H1 (cell line): ENCODE measurements around the gene HDAC10. TPM values are rescaled to one million over a fixed set of nuclear protein-coding genes. Genes with fewer than 3 reads are reported as not detected.
A peak's percentile ranks its signal among the peaks of the same experiment; 100 is the strongest.

Experiments used
- CTCF ChIA-PET: fragments of 300-600 bp; sonication (Branson Sonifier 250); formaldehyde crosslinking; loops from one replicate; lab custom pipeline; 2021; ENCODE audit not compliant: partially characterized antibody; lab: Charles Lee
- POLR2A ChIA-PET: fragments of 300-600 bp; sonication (Branson Sonifier 250); formaldehyde crosslinking; loops from one replicate; lab custom pipeline; 2021; ENCODE audit warnings: inconsistent platforms; ENCODE audit not compliant: partially characterized antibody; lab: Charles Lee
- DNase-seq, 2 experiments: peaks; one replicate each; pipeline versions ENCODE4 v3.0.0 to v3.0.0-alpha.2; 2010 to 2022; ENCODE audit warnings: low spot score in 2 of 2, low read depth in 1 of 2, mixed read lengths in 1 of 2
- FAIRE-seq: peaks from 2 replicates; lab custom pipeline; 2011; peaks lifted over from hg19 to GRCh38; lab: Jason Lieb, UNC
- H2AFZ ChIP-seq: 2 replicates; pipeline ENCODE4 v1.8.1; 2012; ENCODE audit warnings: low read length, inconsistent platforms
- H2AK5ac ChIP-seq: 2 replicates; pipeline ENCODE4 v1.6.1; 2013; ENCODE audit warnings: low read depth, low read length
- H2BK120ac ChIP-seq: replicated peaks from 2 replicates; pipeline ENCODE3; 2013; ENCODE audit warnings: low read depth, low read length, inconsistent platforms
- H2BK12ac ChIP-seq: 2 replicates; pipeline ENCODE4 v1.6.1; 2013; ENCODE audit warnings: low read depth, low read length
- H2BK15ac ChIP-seq: 2 replicates; pipeline ENCODE4 v1.6.1; 2013; ENCODE audit warnings: low read length
- H2BK20ac ChIP-seq: 2 replicates; pipeline ENCODE4 v1.6.1; 2013; ENCODE audit warnings: low read length
- H2BK5ac ChIP-seq: 2 replicates; pipeline ENCODE4 v1.6.1; 2013; ENCODE audit warnings: low read depth, low read length
- H3K14ac ChIP-seq: 2 replicates; pipeline ENCODE4 v1.6.1; 2013; ENCODE audit warnings: inconsistent platforms; ENCODE audit not compliant: insufficient read length
- H3K18ac ChIP-seq: 2 replicates; pipeline ENCODE4 v1.6.1; 2013; ENCODE audit warnings: low read length; ENCODE audit errors: extremely low read depth
- H3K23ac ChIP-seq: 2 replicates; pipeline ENCODE4 v1.6.1; 2013; ENCODE audit warnings: inconsistent platforms; ENCODE audit not compliant: insufficient read length
- H3K23me2 ChIP-seq: 2 replicates; pipeline ENCODE4 v1.6.1; 2013; ENCODE audit warnings: low read depth, low read length
- H3K27ac ChIP-seq: 2 replicates; pipeline ENCODE4 v1.6.1; 2011; ENCODE audit warnings: low read depth, low read length, inconsistent platforms
- H3K27me3 ChIP-seq, 4 experiments: replicated peaks in 1 of 4; 1 replicate in 1 of 4; 2 replicates in 3 of 4; pipeline versions ENCODE4 v1.6.1 to v1.8.1; 2011 to 2013; ENCODE audit warnings: low read length in 3 of 4, mild to moderate bottlenecking in 3 of 4, inconsistent platforms in 2 of 4, mixed read lengths in 2 of 4, moderate library complexity in 1 of 4; ENCODE audit not compliant: control insufficient read depth in 3 of 4, insufficient read depth in 3 of 4; ENCODE audit errors: extremely low read depth in 1 of 4
- H3K36me3 ChIP-seq, 4 experiments: 2 replicates each; pipeline versions ENCODE4 v1.6.1 to v1.8.1; 2011 to 2013; ENCODE audit warnings: mild to moderate bottlenecking in 4 of 4, low read length in 3 of 4, moderate library complexity in 2 of 4, control low read depth in 1 of 4, inconsistent platforms in 1 of 4; ENCODE audit not compliant: insufficient read depth in 4 of 4, control insufficient read depth in 2 of 4
- H3K4ac ChIP-seq: replicated peaks from 2 replicates; pipeline ENCODE3; 2013; ENCODE audit warnings: low read length, low read depth, mixed read lengths, inconsistent platforms; ENCODE audit not compliant: insufficient read length
- H3K4me1 ChIP-seq, 4 experiments: replicated peaks in 1 of 4; 1 replicate in 1 of 4; 2 replicates in 3 of 4; pipeline versions ENCODE4 v1.6.1 to v1.8.1; 2011 to 2013; ENCODE audit warnings: low read length in 3 of 4, inconsistent platforms in 2 of 4, mixed read lengths in 1 of 4; ENCODE audit not compliant: insufficient read depth in 4 of 4, control insufficient read depth in 3 of 4
- H3K4me2 ChIP-seq, 2 experiments: 2 replicates each; pipeline versions ENCODE4 v1.6.1 to v1.8.1; 2011 to 2013; ENCODE audit warnings: low read depth in 2 of 2, low read length in 2 of 2, control low read depth in 1 of 2, inconsistent platforms in 1 of 2, mild to moderate bottlenecking in 1 of 2; ENCODE audit not compliant: insufficient read depth in 1 of 2
- H3K4me3 ChIP-seq, 4 experiments: fragments of 200-600, 300-600 bp in 1 of 4; sonication (generic), shearing (Covaris generic), sonication (Bioruptor Twin) in 1 of 4; 2 replicates each; pipeline versions ENCODE4 v1.5.1 to v1.8.1; 2011 to 2016; ENCODE audit warnings: low read length in 4 of 4, low read depth in 3 of 4, control low read depth in 2 of 4, inconsistent platforms in 2 of 4, mild to moderate bottlenecking in 2 of 4, mixed read lengths in 1 of 4, moderate library complexity in 1 of 4; ENCODE audit not compliant: insufficient read depth in 2 of 4; ENCODE audit errors: extremely low read depth in 1 of 4
- H3K56ac ChIP-seq: replicated peaks from 2 replicates; pipeline ENCODE3; 2013; ENCODE audit warnings: low read depth, mild to moderate bottlenecking, mixed read lengths, low read length, inconsistent platforms; ENCODE audit not compliant: insufficient read length
- H3K79me1 ChIP-seq: 2 replicates; pipeline ENCODE4 v1.6.1; 2013; ENCODE audit warnings: low read depth, low read length, control low read depth
- H3K79me2 ChIP-seq, 2 experiments: 2 replicates each; pipeline versions ENCODE4 v1.6.1 to v1.8.1; 2012 to 2013; ENCODE audit warnings: low read length in 2 of 2, mild to moderate bottlenecking in 2 of 2, inconsistent platforms in 1 of 2; ENCODE audit not compliant: insufficient read depth in 2 of 2, control insufficient read depth in 1 of 2
- H3K9ac ChIP-seq, 4 experiments: replicated peaks in 1 of 4; 1 replicate in 1 of 4; 2 replicates in 3 of 4; pipeline versions ENCODE4 v1.6.1 to v1.8.1; 2011 to 2013; ENCODE audit warnings: low read depth in 3 of 4, low read length in 3 of 4, control low read depth in 2 of 4, mild to moderate bottlenecking in 2 of 4, moderate library complexity in 2 of 4, inconsistent platforms in 1 of 4; ENCODE audit errors: extremely low read depth in 1 of 4
- H3K9me3 ChIP-seq, 2 experiments: 2 replicates each; pipeline versions ENCODE4 v1.6.1 to v1.8.1; 2012 to 2013; ENCODE audit warnings: mild to moderate bottlenecking in 2 of 2, moderate library complexity in 2 of 2, control low read depth in 1 of 2, inconsistent platforms in 1 of 2, low read depth in 1 of 2, low read length in 1 of 2, mixed read lengths in 1 of 2; ENCODE audit not compliant: insufficient read depth in 2 of 2
- H4K20me1 ChIP-seq, 2 experiments: replicated peaks in 1 of 2; 2 replicates each; pipeline versions ENCODE3 to v1.8.1; 2011 to 2013; ENCODE audit warnings: inconsistent platforms in 2 of 2, low read length in 2 of 2, mild to moderate bottlenecking in 1 of 2; ENCODE audit not compliant: insufficient read depth in 2 of 2, control insufficient read depth in 1 of 2
- H4K5ac ChIP-seq: 2 replicates; pipeline ENCODE4 v1.6.1; 2013; ENCODE audit warnings: low read length, low read depth, mixed read lengths, inconsistent platforms; ENCODE audit not compliant: insufficient read length
- H4K8ac ChIP-seq: 2 replicates; pipeline ENCODE4 v1.8.0; 2013; ENCODE audit warnings: mild to moderate bottlenecking, moderate library complexity, low read length, inconsistent platforms; ENCODE audit not compliant: insufficient read depth; ENCODE audit errors: extremely low read depth
- H4K91ac ChIP-seq: replicated peaks from 2 replicates; pipeline ENCODE3; 2013; ENCODE audit warnings: low read length, mixed read lengths, inconsistent platforms; ENCODE audit not compliant: insufficient read length
- EGR1 ChIP-seq: IDR thresholded peaks from 2 replicates; pipeline ENCODE4 v1.6.1; 2011; ENCODE audit warnings: low read depth, low read length, borderline replicate concordance
- FOSL1 ChIP-seq: IDR thresholded peaks from 2 replicates; pipeline ENCODE4 v1.6.1; 2011; ENCODE audit warnings: mild to moderate bottlenecking, low read depth, low read length, moderate library complexity; ENCODE audit not compliant: insufficient read depth
- KDM4A ChIP-seq: IDR thresholded peaks from one replicate; pipeline ENCODE4 v1.7.1; 2012; ENCODE audit warnings: low read depth, mild to moderate bottlenecking, moderate library complexity, low read length, inconsistent platforms; ENCODE audit not compliant: severe bottlenecking
- PHF8 ChIP-seq: fragments of 200-600 bp; sonication (generic); conservative IDR thresholded peaks from 2 replicates; pipeline ENCODE4 v1.7.1; 2012; ENCODE audit warnings: low read depth, mild to moderate bottlenecking, inconsistent platforms, low read length, moderate library complexity
- RFX5 ChIP-seq: IDR thresholded peaks from 2 replicates; pipeline ENCODE4 v1.6.1; 2011; ENCODE audit warnings: low read depth, low read length, improper control_type of control experiment, borderline replicate concordance
- WGBS, 2 experiments: shearing (Covaris generic) in 1 of 2; methylation state at CpG; one replicate each; pipeline versions ENCODE4 v1.1.6 to v1.1.7; 2013 to 2015; ENCODE audit warnings: low lambda C conversion rate in 2 of 2, mixed read lengths in 2 of 2, inconsistent platforms in 1 of 2, low coverage in 1 of 2, missing lambda C conversion rate in 1 of 2; ENCODE audit not compliant: insufficient replicate concordance in 2 of 2, insufficient coverage in 1 of 2, insufficient read length in 1 of 2; ENCODE audit errors: extremely low coverage in 1 of 2, missing lambda C conversion rate in 1 of 2; 5-methylcytosine and 5-hydroxymethylcytosine counted together
- polyA plus RNA-seq, 7 experiments: library from polyadenylated mRNA; depleted of rRNA in 3 of 7; stranded (reverse) in 5 of 7; unstranded in 2 of 7; fragments of >200 nt in 5 of 7; fragments of 200-250 nt in 2 of 7; gene quantifications; 1 replicate in 5 of 7; 2 replicates in 1 of 7; 4 replicates in 1 of 7; pipeline versions ENCODE4 v1.2.1 to v1.2.3, GENCODE V29; 2011 to 2013; ENCODE audit warnings: missing spikeins in 2 of 7, mixed read lengths in 2 of 7
- total RNA-seq: library from RNA; stranded (reverse); fragmentation: NEBNext Ultra II Directional; extraction: Animal tissue kit (Norgen Biotek cat#: 25700); gene quantifications from 2 replicates; pipeline ENCODE4 v1.2.1, GENCODE V29; 2021
- TF ChIP-seq, protein P1 (sequence below): IDR thresholded peaks from 2 replicates; pipeline ENCODE4 v1.6.1; 2011; ENCODE audit warnings: low read depth, mild to moderate bottlenecking, low read length; ENCODE audit not compliant: insufficient read depth

Gene HDAC10
- total and polyA plus RNA-seq, 2 of the 8 experiments (the other 6 are each of a cell fraction or from before 2014, with no cell fraction given), result 11.2 to 26.4 TPM

DNA sequence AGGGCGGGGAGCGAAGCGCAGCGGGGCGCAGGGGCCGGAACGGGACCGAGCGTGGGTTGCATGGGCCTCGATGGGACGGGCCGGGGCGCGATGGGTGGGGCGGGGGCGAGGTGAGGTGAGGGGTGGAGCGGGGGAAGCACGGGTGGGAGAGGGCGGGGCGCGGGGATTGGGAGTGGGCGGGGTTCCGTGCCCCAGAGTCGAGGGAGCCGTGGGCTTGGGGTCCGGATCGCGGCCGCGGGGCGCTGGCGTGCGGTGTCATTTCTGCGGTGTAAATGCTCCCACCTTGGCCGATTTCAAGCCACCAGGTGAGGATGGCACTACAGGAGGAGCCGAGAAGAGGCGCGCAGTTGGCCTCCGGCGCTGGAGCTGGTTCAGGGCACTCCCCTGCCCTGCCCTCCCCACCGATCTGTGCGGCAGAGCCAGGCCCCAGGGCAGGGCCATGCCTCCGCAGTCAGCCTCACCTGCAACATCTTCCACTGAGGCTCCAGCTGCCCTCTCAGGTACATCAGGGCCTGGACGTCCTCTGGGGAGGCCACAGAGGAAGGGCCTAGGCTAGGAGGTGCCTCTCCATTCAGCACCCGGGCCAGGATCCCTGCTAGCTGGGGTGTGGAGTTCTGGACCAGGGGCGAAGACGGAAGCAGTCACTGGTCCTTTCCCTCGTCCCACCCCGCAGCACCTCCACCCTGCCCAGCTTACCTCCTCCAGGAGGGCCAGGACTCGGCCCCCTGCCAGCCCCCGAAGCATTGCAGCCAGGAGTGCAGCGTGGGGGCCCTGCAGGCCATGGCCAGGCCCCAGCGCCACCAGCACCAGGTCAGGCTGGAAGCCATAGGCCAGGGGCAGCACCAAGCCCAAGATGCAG lies 5.6 kb downstream of the HDAC10 start:
- peak overlapping the region; percentile 70 for H3K27ac ChIP-seq
- peaks cover 0 to 27% (median 20%) of the 10 kb centered on the region in 4 experiments; a peak in 6 of 7 replicates for H3K4me1 ChIP-seq
- peak overlapping the region; percentile 95 for H3K18ac ChIP-seq
- peaks cover 15% of the 10 kb centered on the region for H3K79me1 ChIP-seq
- H3K23ac ChIP-seq, result no peak overlapping the region
- FAIRE-seq (no peak), DNase-seq (no peak)
- H4K20me1 ChIP-seq, result peaks cover 2 to 23% of the 10 kb centered on the region in 2 experiments
- H3K9ac ChIP-seq, result peak overlapping the region; percentile 68 to 82 (median 78); a peak in 6 of 7 replicates
- no peak overlapping the region; the same call in 1 of the 2 replicates for H2BK12ac ChIP-seq
- peaks cover 14% of the 10 kb centered on the region for H3K23me2 ChIP-seq
- TF ChIP-seq PHF8 (no peak), KDM4A (no peak), FOSL1 (no peak), EGR1 (no peak), RFX5 (no peak)
- TF ChIP-seq, protein P1, sequence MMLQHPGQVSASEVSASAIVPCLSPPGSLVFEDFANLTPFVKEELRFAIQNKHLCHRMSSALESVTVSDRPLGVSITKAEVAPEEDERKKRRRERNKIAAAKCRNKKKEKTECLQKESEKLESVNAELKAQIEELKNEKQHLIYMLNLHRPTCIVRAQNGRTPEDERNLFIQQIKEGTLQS, result no peak
- H2BK20ac ChIP-seq, result no peak overlapping the region
- H2BK5ac ChIP-seq, result peak overlapping the region; percentile 89
- peak overlapping the region; percentile 87 to 96 (median 90) for H3K4me3 ChIP-seq
- H3K4me2 ChIP-seq, result peak overlapping the region; percentile 92 to 97
- no peak overlapping the region for H2BK120ac ChIP-seq
- WGBS, 2 experiments, result 41% methylated on average over 19 of the region's 53 CpGs; no CpG with 5 or more reads in 1 of the 2 experiments
- no peak overlapping the region; the same call in 1 of the 2 replicates for H2AK5ac ChIP-seq
- POLR2A ChIA-PET, result interaction anchor here (1.2 to 1.6 kb wide), 5 partner anchors 9 to 197 kb away, joined by 3 to 5 read pairs (median 3); partner anchors contain the start of gene SELENOO
- H3K14ac ChIP-seq, result no peak overlapping the region
- no peaks in the 10 kb centered on the region for H3K9me3 ChIP-seq
- peak overlapping the region; percentile 84 for H4K8ac ChIP-seq
- peak overlapping the region; percentile 87 for H4K5ac ChIP-seq
- CTCF ChIA-PET, result interaction anchor here (0.9 kb wide), 1 partner anchor 96 kb away, joined by 3 read pairs; no protein-coding TSS in a partner anchor
- no peak overlapping the region for H2BK15ac ChIP-seq
- no peaks in the 10 kb centered on the region for H3K27me3 ChIP-seq
- H3K4ac ChIP-seq, result peak overlapping the region; percentile 87
- no peak overlapping the region for H2AFZ ChIP-seq
- H3K56ac ChIP-seq, result no peak overlapping the region
- no peaks in the 10 kb centered on the region for H3K36me3 ChIP-seq
- peak overlapping the region; percentile 91 for H4K91ac ChIP-seq
- H3K79me2 ChIP-seq, result peaks cover 4 to 22% of the 10 kb centered on the region in 2 experiments; a peak in 3 of 4 replicates
